Measurements from ENCODE around the gene IQGAP2. TPM values are rescaled to one million over a fixed set of nuclear protein-coding genes. Genes with fewer than 3 reads are reported as not detected.

Gene IQGAP2
- total and polyA plus RNA-seq, 9 of the 15 experiments (the other 6 are each of a cell fraction or from before 2014, with no cell fraction given) = 8.7 to 23.2 (median 17.4) TPM

DNA sequence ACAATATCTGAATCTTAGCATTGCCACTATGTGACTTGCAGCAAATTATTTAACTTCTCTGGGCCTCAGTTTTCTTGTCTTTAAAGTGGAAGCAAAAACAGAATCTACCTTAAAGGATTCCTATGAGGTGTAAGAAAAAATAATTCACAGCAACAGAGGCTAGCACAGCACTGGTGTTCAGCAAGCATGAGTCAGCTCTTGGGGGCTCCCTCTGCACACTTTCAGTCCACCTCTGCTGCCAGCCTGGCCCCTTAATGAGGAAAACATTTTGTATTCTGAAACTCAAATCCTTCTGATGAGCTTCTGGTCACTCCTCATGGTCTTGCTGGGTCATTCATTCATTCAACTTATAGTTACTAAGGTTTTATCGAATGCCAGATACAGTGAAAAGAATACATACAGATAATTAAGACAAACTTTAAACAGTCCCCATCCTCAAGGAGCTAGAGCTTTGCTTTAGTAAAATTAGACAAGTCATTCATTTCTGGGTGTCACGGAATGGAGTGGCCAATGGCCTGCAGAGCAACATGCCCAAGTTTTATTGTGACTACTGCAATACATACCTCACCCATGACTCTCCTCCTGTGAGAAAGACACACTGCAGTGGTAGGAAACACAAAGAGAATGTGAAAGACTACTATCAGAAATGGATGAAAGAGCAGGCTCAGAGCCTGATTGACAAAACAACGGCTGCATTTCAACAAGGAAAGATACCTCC lies 26.8 kb upstream of the IQGAP2 start:
- no peak overlapping the region for H3K27ac ChIP-seq (ENCODE audit: extremely low read depth, low read depth, low read length)
- H3K9me3 ChIP-seq (replicated peaks; ENCODE audit: control insufficient read depth, insufficient read depth, low read depth, low read length) = no peaks in the 10 kb centered on the region
- H3K9ac ChIP-seq (ENCODE audit: insufficient read depth in 1 of 2, low read depth in 2 of 2, low read length in 2 of 2) = no peak overlapping the region
- WGBS (ENCODE audit: insufficient coverage, low coverage, missing lambda C conversion rate) = 57% methylated on average over 3 of the region's 3 CpGs
- H2AFZ ChIP-seq (ENCODE audit: low read depth, low read length) = peak overlapping the region; percentile 3; the same call in 1 of the 2 replicates
- CTCF ChIA-PET (ENCODE audit: low intra/inter-chr PET ratio) = no interaction called here
- DNase-seq (ENCODE audit: extremely low read depth in 1 of 4, low spot score in 3 of 4) = no peak
- no peaks in the 10 kb centered on the region for H4K20me1 ChIP-seq (replicated peaks; ENCODE audit: control insufficient read depth, insufficient read depth, low read length)
- no peaks in the 10 kb centered on the region for H3K79me2 ChIP-seq (ENCODE audit: control insufficient read depth, insufficient read depth, low read length)
- no TSS peak for BruUV-seq (replicated peaks)
- H3K9me1 ChIP-seq (ENCODE audit: control insufficient read depth, insufficient read depth, low read length) = no peaks in the 10 kb centered on the region
- no peaks in the 10 kb centered on the region for H3K36me3 ChIP-seq (ENCODE audit: control insufficient read depth, insufficient read depth, low read length)
- FAIRE-seq = no peak
- intact Hi-C loops (cut with micrococcal nuclease) (no loop called here), in situ Hi-C loops (cut with MboI) (no loop called here)
- H3K4me3 ChIP-seq = no peak overlapping the region
- TF ChIP-seq SP1 (CRISPR knock-in tag; IDR thresholded peaks at IDR 0.05) (no peak), CHCHD3 (CRISPR knock-in tag; IDR thresholded peaks at IDR 0.05) (no peak), HINFP (tag; conservative IDR thresholded peaks at IDR 0.05; ENCODE audit: low read depth) (no peak), NR2C2 (CRISPR knock-in tag; IDR thresholded peaks at IDR 0.05) (no peak), NR2C2 (tag; IDR thresholded peaks at IDR 0.05) (no peak), YBX1 (IDR thresholded peaks at IDR 0.05) (no peak), HNRNPH1 (optimal IDR thresholded peaks at IDR 0.05; ENCODE audit: low read depth, low read length) (no peak), ZSCAN29 (IDR thresholded peaks at IDR 0.05) (no peak), TRIM24 (IDR thresholded peaks at IDR 0.05) (no peak), MITF (IDR thresholded peaks at IDR 0.05) (no peak)
- TF ChIP-seq, protein P1, sequence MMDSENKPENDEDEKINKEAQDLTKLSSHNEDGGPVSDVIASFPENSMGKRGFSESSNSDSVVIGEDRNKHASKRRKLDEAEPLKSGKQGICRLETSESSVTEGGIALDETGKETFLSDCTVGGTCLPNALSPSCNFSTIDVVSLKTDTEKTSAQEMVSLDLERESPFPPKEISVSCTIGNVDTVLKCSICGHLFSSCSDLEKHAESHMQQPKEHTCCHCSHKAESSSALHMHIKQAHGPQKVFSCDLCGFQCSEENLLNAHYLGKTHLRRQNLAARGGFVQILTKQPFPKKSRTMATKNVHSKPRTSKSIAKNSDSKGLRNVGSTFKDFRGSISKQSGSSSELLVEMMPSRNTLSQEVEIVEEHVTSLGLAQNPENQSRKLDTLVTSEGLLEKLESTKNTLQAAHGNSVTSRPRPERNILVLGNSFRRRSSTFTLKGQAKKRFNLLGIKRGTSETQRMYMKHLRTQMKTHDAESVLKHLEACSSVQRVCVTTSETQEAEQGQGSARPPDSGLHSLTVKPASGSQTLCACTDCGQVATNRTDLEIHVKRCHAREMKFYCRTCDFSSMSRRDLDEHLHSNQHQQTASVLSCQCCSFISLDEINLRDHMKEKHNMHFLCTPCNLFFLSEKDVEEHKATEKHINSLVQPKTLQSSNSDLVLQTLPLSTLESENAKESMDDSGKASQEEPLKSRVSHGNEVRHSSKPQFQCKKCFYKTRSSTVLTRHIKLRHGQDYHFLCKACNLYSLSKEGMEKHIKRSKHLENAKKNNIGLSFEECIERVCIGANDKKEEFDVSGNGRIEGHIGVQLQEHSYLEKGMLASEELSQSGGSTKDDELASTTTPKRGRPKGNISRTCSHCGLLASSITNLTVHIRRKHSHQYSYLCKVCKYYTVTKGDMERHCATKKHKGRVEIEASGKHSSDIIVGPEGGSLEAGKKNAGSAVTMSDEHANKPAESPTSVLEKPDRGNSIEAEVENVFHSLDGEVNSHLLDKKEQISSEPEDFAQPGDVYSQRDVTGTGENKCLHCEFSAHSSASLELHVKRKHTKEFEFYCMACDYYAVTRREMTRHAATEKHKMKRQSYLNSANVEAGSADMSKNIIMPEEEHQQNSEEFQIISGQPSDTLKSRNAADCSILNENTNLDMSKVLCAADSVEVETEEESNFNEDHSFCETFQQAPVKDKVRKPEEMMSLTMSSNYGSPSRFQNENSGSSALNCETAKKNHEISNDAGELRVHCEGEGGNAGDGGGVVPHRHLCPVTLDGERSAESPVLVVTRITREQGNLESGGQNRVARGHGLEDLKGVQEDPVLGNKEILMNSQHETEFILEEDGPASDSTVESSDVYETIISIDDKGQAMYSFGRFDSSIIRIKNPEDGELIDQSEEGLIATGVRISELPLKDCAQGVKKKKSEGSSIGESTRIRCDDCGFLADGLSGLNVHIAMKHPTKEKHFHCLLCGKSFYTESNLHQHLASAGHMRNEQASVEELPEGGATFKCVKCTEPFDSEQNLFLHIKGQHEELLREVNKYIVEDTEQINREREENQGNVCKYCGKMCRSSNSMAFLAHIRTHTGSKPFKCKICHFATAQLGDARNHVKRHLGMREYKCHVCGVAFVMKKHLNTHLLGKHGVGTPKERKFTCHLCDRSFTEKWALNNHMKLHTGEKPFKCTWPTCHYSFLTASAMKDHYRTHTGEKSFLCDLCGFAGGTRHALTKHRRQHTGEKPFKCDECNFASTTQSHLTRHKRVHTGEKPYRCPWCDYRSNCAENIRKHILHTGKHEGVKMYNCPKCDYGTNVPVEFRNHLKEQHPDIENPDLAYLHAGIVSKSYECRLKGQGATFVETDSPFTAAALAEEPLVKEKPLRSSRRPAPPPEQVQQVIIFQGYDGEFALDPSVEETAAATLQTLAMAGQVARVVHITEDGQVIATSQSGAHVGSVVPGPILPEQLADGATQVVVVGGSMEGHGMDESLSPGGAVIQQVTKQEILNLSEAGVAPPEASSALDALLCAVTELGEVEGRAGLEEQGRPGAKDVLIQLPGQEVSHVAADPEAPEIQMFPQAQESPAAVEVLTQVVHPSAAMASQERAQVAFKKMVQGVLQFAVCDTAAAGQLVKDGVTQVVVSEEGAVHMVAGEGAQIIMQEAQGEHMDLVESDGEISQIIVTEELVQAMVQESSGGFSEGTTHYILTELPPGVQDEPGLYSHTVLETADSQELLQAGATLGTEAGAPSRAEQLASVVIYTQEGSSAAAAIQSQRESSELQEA (IDR thresholded peaks at IDR 0.05; ENCODE audit: low read depth) = no peak
- ATAC-seq = no peak
- POLR2A ChIA-PET = interaction anchor here (1.1 to 2.0 kb wide), 4 partner anchors 12 to 27 kb away, joined by 3 to 10 read pairs (median 6); no protein-coding TSS in a partner anchor
- H3K4me2 ChIP-seq (ENCODE audit: insufficient read depth, low read length) = no peak overlapping the region
- peaks cover 21 to 40% of the 10 kb centered on the region in 2 experiments for H3K4me1 ChIP-seq (replicated peaks in 1 of 2; ENCODE audit: control insufficient read depth in 2 of 2, insufficient read depth in 2 of 2, low read length in 2 of 2)
- no peaks in the 10 kb centered on the region for H3K27me3 ChIP-seq (ENCODE audit: control insufficient read depth in 2 of 2, insufficient read depth in 2 of 2, low read length in 2 of 2)
